Activated naive CD4-positive, alpha-beta T cell treated with anti-CD3 and anti-CD28 coated beads for 36 hours (primary cell): Measurements from ENCODE around the gene PTPN18. TPM values are rescaled to one million over a fixed set of nuclear protein-coding genes. Genes with fewer than 3 reads are reported as not detected.

Experiments used
- CTCF ChIA-PET: fragments of 350-600 bp; sonication (Branson Sonifier 250); formaldehyde crosslinking; loops from one replicate; lab custom pipeline; 2021; ENCODE audit warnings: antibody characterized with exemption; lab: Charles Lee
- DNase-seq: peaks from one replicate; pipeline ENCODE4 v3.0.0-alpha.2; 2020
- H3K27ac Mint-ChIP-seq: one replicate; pipeline ENCODE4 v1.8.0; 2021; ENCODE audit warnings: mild to moderate bottlenecking, mixed read lengths
- H3K27me3 Mint-ChIP-seq: one replicate; pipeline ENCODE4 v1.8.0; 2021; ENCODE audit warnings: low read depth, mixed read lengths
- H3K36me3 Mint-ChIP-seq: one replicate; pipeline ENCODE4 v1.8.0; 2021; ENCODE audit warnings: low read depth, mixed read lengths
- H3K4me1 Mint-ChIP-seq: one replicate; pipeline ENCODE4 v1.8.0; 2021; ENCODE audit warnings: low read depth, mixed read lengths
- H3K4me3 Mint-ChIP-seq: one replicate; pipeline ENCODE4 v1.8.0; 2021; ENCODE audit warnings: mild to moderate bottlenecking, moderate library complexity, mixed read lengths
- H3K9me3 Mint-ChIP-seq: one replicate; pipeline ENCODE4 v1.8.0; 2021; ENCODE audit warnings: mixed read lengths
- intact Hi-C: fragments of 100-400 bp; cut with micrococcal nuclease; formaldehyde crosslinking; loops from one replicate; pipeline ENCODE4 v1.15.1; 2023
- total RNA-seq, 2 experiments: library from RNA; stranded (reverse); gene quantifications; one replicate each; pipeline ENCODE4 v1.2.3, GENCODE V29; 2021

Gene PTPN18
- total RNA-seq, 2 experiments from 2014 or later = 24.7 to 25.3 TPM

DNA sequence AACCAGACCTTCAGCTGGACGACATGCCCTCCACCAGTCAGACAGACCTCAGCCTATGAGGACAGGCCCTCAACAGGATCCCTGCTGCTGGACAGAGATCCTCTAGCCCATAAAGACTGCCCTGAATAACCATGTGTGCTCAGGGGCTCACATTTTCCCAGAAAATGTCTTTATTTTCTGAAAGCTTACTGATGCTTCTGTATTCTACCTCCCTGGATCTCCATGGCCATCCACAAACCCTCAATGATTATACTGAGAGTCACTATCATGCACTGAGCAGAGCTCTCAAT, 1.8 kb upstream of the PTPN18 start:
- CTCF ChIA-PET = interaction anchor here (0.6 to 1.3 kb wide), 5 partner anchors 12 to 1328 kb away, joined by 3 to 6 read pairs (median 3); partner anchors contain the start of gene IMP4
- H3K9me3 Mint-ChIP-seq = no peaks in the 10 kb centered on the region
- peaks cover 10% of the 10 kb centered on the region for H3K4me1 Mint-ChIP-seq
- no peaks in the 10 kb centered on the region for H3K27me3 Mint-ChIP-seq
- peaks cover 4% of the 10 kb centered on the region for H3K36me3 Mint-ChIP-seq
- no peak for DNase-seq
- no peak overlapping the region for H3K27ac Mint-ChIP-seq
- intact Hi-C loops = no loop called here
- peak overlapping the region; percentile 26 for H3K4me3 Mint-ChIP-seq

- Mint-ChIP-seq H3K27ac (no peak overlapping the region), H3K4me1 (peaks cover 6% of the 10 kb centered on the region), H3K27me3 (no peaks in the 10 kb centered on the region), H3K36me3 (peaks cover 5% of the 10 kb centered on the region), H3K4me3 (peak overlapping the region; percentile 74), H3K9me3 (no peaks in the 10 kb centered on the region)
- intact Hi-C loops = loop anchor here (1.0 to 5.0 kb wide), 2 partner anchors 13 to 37 kb away; partner anchors contain the start of gene IMP4
- DNase-seq = no peak
- CTCF ChIA-PET = interaction anchor here (1.4 kb wide), 1 partner anchor 11 kb away, joined by 5 read pairs; no protein-coding TSS in a partner anchor
These were observed 681 bp upstream of the PTPN18 start for GRCh38 chr2:130355172-130355577.

GRCh38 chr2:130357864-130358263, 2.0 kb downstream of the PTPN18 start:
- Mint-ChIP-seq H3K27ac (no peak overlapping the region), H3K27me3 (no peaks in the 10 kb centered on the region), H3K4me3 (no peak overlapping the region), H3K36me3 (peaks cover 3% of the 10 kb centered on the region), H3K9me3 (no peaks in the 10 kb centered on the region), H3K4me1 (peaks cover 2% of the 10 kb centered on the region)
- CTCF ChIA-PET = no interaction called here
- DNase-seq = no peak
- intact Hi-C loops = loop anchor here (5.0 kb wide), 1 partner anchor 34 kb away; no protein-coding TSS in a partner anchor

GRCh38 chr2:130358420-130359350, 2.8 kb downstream of the PTPN18 start:
- H3K36me3 Mint-ChIP-seq = peaks cover 3% of the 10 kb centered on the region
- H3K27me3 Mint-ChIP-seq = no peaks in the 10 kb centered on the region
- peaks cover 2% of the 10 kb centered on the region for H3K4me1 Mint-ChIP-seq
- intact Hi-C loops = loop anchor here (5.0 kb wide), 1 partner anchor 34 kb away; no protein-coding TSS in a partner anchor
- H3K27ac Mint-ChIP-seq = no peak overlapping the region
- no peak overlapping the region for H3K4me3 Mint-ChIP-seq
- CTCF ChIA-PET = no interaction called here
- DNase-seq = no peak
- no peaks in the 10 kb centered on the region for H3K9me3 Mint-ChIP-seq

DNA sequence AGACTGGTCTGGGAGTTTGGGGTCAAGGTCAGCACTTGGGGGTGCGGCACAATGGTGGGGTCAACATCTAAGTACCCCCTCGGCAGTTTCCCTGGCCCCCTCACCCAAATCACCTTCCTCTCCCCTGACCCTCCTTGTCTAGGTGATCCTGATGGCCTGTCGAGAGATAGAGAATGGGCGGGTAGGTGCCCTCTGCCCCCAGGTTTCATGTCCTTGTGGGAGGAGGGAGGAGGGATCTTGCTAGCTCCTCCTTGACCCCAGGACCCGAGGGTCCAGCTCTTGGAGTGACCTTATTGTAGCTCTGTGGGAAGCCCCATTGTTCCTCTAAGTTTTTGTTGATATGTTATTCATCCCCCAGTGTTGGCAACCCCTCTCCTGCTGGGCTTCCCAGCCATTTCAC, 3.6 kb downstream of the PTPN18 start:
- Mint-ChIP-seq H3K4me1 (peaks cover 2% of the 10 kb centered on the region), H3K27ac (no peak overlapping the region), H3K36me3 (peaks cover 3% of the 10 kb centered on the region), H3K4me3 (no peak overlapping the region), H3K9me3 (no peaks in the 10 kb centered on the region), H3K27me3 (no peaks in the 10 kb centered on the region)
- intact Hi-C loops = loop anchor here (5.0 kb wide), 1 partner anchor 33 kb away; no protein-coding TSS in a partner anchor
- CTCF ChIA-PET = no interaction called here
- DNase-seq = no peak

GRCh38 chr2:130363479-130363878, 7.6 kb downstream of the PTPN18 start:
- Mint-ChIP-seq H3K4me1 (no peaks in the 10 kb centered on the region), H3K27ac (no peak overlapping the region), H3K36me3 (peaks cover 3% of the 10 kb centered on the region), H3K27me3 (no peaks in the 10 kb centered on the region), H3K9me3 (no peaks in the 10 kb centered on the region), H3K4me3 (no peak overlapping the region)
- no peak for DNase-seq
- CTCF ChIA-PET = no interaction called here
- intact Hi-C loops = no loop called here

DNA sequence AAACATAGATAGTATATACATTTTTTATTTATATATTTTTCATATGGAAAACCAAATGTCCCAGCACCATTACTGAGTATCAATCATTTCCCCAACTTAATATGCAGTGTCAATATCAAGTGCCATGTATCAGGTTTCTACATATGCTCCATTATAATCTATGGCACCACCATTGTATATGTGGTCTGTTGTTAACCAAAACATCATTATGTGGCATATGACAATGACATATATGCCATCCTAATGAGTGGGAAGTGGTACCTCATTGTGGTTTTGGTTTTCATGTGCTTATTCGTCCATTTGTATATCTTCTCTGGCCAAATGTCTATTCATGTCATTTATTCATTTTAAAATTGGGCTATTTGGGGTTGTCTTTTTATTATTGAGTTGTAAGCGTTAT, 9.2 kb downstream of the PTPN18 start:
- Mint-ChIP-seq H3K36me3 (no peaks in the 10 kb centered on the region), H3K27ac (no peak overlapping the region), H3K9me3 (no peaks in the 10 kb centered on the region), H3K27me3 (no peaks in the 10 kb centered on the region), H3K4me3 (no peak overlapping the region), H3K4me1 (peaks cover 3% of the 10 kb centered on the region)
- DNase-seq = no peak
- intact Hi-C loops = no loop called here
- CTCF ChIA-PET = no interaction called here

DNA sequence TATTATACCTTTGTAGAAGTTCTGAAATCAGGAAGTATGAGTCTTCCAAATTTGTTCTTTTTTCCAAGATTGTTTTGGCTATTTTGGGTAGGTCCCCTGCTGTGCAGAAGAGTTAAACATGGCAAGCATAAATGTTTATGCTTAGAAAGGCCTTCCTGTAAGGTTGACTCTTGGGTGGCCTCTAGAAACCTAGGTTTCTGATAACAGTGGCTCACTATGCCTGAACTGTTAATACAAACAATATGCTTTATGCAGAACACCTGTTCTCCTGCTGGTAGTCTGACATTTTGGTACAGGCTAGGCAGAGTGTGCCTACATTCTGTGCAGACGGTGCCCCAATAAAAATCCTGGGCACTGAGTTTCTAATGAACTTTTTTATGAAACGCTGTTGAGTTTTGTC, 10.1 kb downstream of the PTPN18 start:
- Mint-ChIP-seq H3K36me3 (peaks cover 9% of the 10 kb centered on the region), H3K4me1 (peaks cover 12% of the 10 kb centered on the region), H3K4me3 (no peak overlapping the region), H3K27ac (no peak overlapping the region), H3K27me3 (no peaks in the 10 kb centered on the region), H3K9me3 (no peaks in the 10 kb centered on the region)
- CTCF ChIA-PET = no interaction called here
- intact Hi-C loops = no loop called here
- no peak for DNase-seq

DNA sequence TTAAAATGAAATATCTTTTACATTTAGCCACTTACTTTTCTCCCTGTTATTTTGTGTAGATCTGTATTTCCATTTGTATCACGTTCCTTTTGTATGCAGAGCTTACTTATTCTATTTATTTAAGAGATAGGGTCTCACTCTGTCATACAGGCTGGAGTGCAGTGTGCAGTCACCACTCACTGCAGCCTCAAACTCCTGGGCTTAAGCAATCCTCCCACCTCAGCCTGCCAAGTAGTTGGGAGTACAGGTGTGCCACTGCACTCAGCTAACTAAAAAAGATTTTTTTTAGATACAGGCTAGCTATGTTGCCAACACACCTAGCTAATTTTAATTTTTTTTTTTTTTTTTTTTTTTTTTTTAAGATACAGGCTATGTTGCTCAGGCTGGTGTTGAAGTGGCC, 10.9 kb downstream of the PTPN18 start:
- CTCF ChIA-PET = no interaction called here
- Mint-ChIP-seq H3K4me3 (no peak overlapping the region), H3K36me3 (peaks cover 16% of the 10 kb centered on the region), H3K4me1 (peaks cover 18% of the 10 kb centered on the region), H3K27me3 (no peaks in the 10 kb centered on the region), H3K27ac (no peak overlapping the region), H3K9me3 (no peaks in the 10 kb centered on the region)
- intact Hi-C loops = no loop called here
- DNase-seq = no peak

- H3K4me1 Mint-ChIP-seq = peaks cover 25% of the 10 kb centered on the region
- H3K9me3 Mint-ChIP-seq = no peaks in the 10 kb centered on the region
- no peak overlapping the region for H3K27ac Mint-ChIP-seq
- no peaks in the 10 kb centered on the region for H3K27me3 Mint-ChIP-seq
- H3K4me3 Mint-ChIP-seq = no peak overlapping the region
- CTCF ChIA-PET = interaction anchor here (0.6 kb wide), 1 partner anchor 22 kb away, joined by 3 read pairs; no protein-coding TSS in a partner anchor
- DNase-seq = no peak
- intact Hi-C loops = no loop called here
- peaks cover 24% of the 10 kb centered on the region for H3K36me3 Mint-ChIP-seq
These were observed 12.9 kb downstream of the PTPN18 start for GRCh38 chr2:130368786-130369185.

GRCh38 chr2:130369311-130369964, 13.6 kb downstream of the PTPN18 start:
- H3K4me1 Mint-ChIP-seq = peaks cover 27% of the 10 kb centered on the region
- intact Hi-C loops = no loop called here
- CTCF ChIA-PET = interaction anchor here (0.9 to 2.4 kb wide), 2 partner anchors 26 to 27 kb away, joined by 3 to 7 read pairs; partner anchors contain the start of gene IMP4
- no peak overlapping the region for H3K27ac Mint-ChIP-seq
- peaks cover 27% of the 10 kb centered on the region for H3K36me3 Mint-ChIP-seq
- no peaks in the 10 kb centered on the region for H3K27me3 Mint-ChIP-seq
- H3K9me3 Mint-ChIP-seq = no peaks in the 10 kb centered on the region
- DNase-seq = no peak
- H3K4me3 Mint-ChIP-seq = no peak overlapping the region

GRCh38 chr2:130369965-130370341, 14.1 kb downstream of the PTPN18 start:
- Mint-ChIP-seq H3K4me1 (peaks cover 27% of the 10 kb centered on the region), H3K27me3 (no peaks in the 10 kb centered on the region), H3K36me3 (peaks cover 27% of the 10 kb centered on the region), H3K4me3 (no peak overlapping the region), H3K27ac (no peak overlapping the region), H3K9me3 (no peaks in the 10 kb centered on the region)
- CTCF ChIA-PET = interaction anchor here (0.9 to 2.4 kb wide), 2 partner anchors 26 to 28 kb away, joined by 3 to 7 read pairs; partner anchors contain the start of gene IMP4
- intact Hi-C loops = loop anchor here (10.0 kb wide), 3 partner anchors 355 to 1125 kb away; partner anchors contain the start of genes GPR148, MZT2A and PLEKHB2
- no peak for DNase-seq
